Naive thymus-derived CD4-positive, alpha-beta T cell (primary cell): ENCODE results near the gene HNRNPM. TPM values are rescaled to one million over a fixed set of nuclear protein-coding genes. Genes with fewer than 3 reads are reported as not detected.

ENCODE experiments used
- ATAC-seq: fragments of 150-1000 bp; cut with Tn5 transposase; 2 replicates; pipeline ENCODE4 v1.10.0; 2021; ENCODE audit warnings: mild to moderate bottlenecking, moderate library complexity
- CTCF ChIA-PET: fragments of 350-600 bp; sonication (Branson Sonifier 250); formaldehyde crosslinking; loops from one replicate; lab custom pipeline; 2021; ENCODE audit warnings: antibody characterized with exemption; lab: Charles Lee
- POLR2A ChIA-PET: fragments of 350-600 bp; sonication (Branson Sonifier 250); formaldehyde crosslinking; loops from one replicate; lab custom pipeline; 2021; ENCODE audit warnings: antibody characterized with exemption, inconsistent platforms; lab: Charles Lee
- DNase-seq, 9 donors: peaks; one replicate each; pipeline versions ENCODE4 v3.0.0 to v3.0.0-alpha.2; 2020 to 2022; ENCODE audit warnings: mixed read lengths in 1 of 9
- H3K27ac ChIP-seq: one replicate; pipeline ENCODE4 v1.7.0; 2013; ENCODE audit warnings: mild to moderate bottlenecking, low read depth, low read length, moderate library complexity
- H3K27me3 ChIP-seq, 2 donors: one replicate each; pipeline ENCODE4 v1.7.0; 2013; ENCODE audit warnings: low read length in 2 of 2, mild to moderate bottlenecking in 2 of 2, moderate library complexity in 2 of 2; ENCODE audit not compliant: control insufficient read depth in 2 of 2, insufficient read depth in 2 of 2
- H3K36me3 ChIP-seq, 3 experiments: 1 replicate in 2 of 3; 2 replicates in 1 of 3; pipeline ENCODE4 v1.7.0; 2013; ENCODE audit warnings: low read length in 3 of 3, mild to moderate bottlenecking in 3 of 3, moderate library complexity in 1 of 3; ENCODE audit not compliant: insufficient read depth in 3 of 3, control insufficient read depth in 2 of 3
- H3K4me1 ChIP-seq, 2 donors: one replicate each; pipeline ENCODE4 v1.7.0; 2013; ENCODE audit warnings: low read length in 2 of 2, mild to moderate bottlenecking in 2 of 2, moderate library complexity in 1 of 2; ENCODE audit not compliant: control insufficient read depth in 2 of 2, insufficient read depth in 2 of 2
- H3K4me3 ChIP-seq: 2 replicates; pipeline ENCODE4 v1.7.0; 2013; ENCODE audit warnings: mild to moderate bottlenecking, low read length
- H3K9me3 ChIP-seq, 3 experiments: 1 replicate in 2 of 3; 2 replicates in 1 of 3; pipeline ENCODE4 v1.7.0; 2013; ENCODE audit warnings: low read length in 3 of 3; ENCODE audit not compliant: control insufficient read depth in 2 of 3
- H3K27ac Mint-ChIP-seq, 9 donors: one replicate each; pipeline ENCODE4 v1.8.0; 2020 to 2022; ENCODE audit warnings: mixed read lengths in 9 of 9, mild to moderate bottlenecking in 8 of 9, moderate library complexity in 5 of 9, inconsistent platforms in 2 of 9
- H3K27me3 Mint-ChIP-seq, 5 donors: one replicate each; pipeline ENCODE4 v1.8.0; 2021 to 2022; ENCODE audit warnings: mixed read lengths in 5 of 5, mild to moderate bottlenecking in 1 of 5
- H3K36me3 Mint-ChIP-seq, 5 donors: one replicate each; pipeline ENCODE4 v1.8.0; 2020 to 2022; ENCODE audit warnings: mixed read lengths in 5 of 5, mild to moderate bottlenecking in 3 of 5, inconsistent platforms in 1 of 5
- H3K4me1 Mint-ChIP-seq, 7 donors: one replicate each; pipeline ENCODE4 v1.8.0; 2020 to 2022; ENCODE audit warnings: mixed read lengths in 7 of 7, mild to moderate bottlenecking in 3 of 7, inconsistent platforms in 1 of 7
- H3K4me3 Mint-ChIP-seq, 10 donors: one replicate each; pipeline ENCODE4 v1.8.0; 2020 to 2022; ENCODE audit warnings: mild to moderate bottlenecking in 10 of 10, mixed read lengths in 10 of 10, moderate library complexity in 6 of 10, inconsistent platforms in 2 of 10
- H3K9me3 Mint-ChIP-seq, 11 donors: one replicate each; pipeline ENCODE4 v1.8.0; 2020 to 2022; ENCODE audit warnings: mixed read lengths in 11 of 11, mild to moderate bottlenecking in 4 of 11, inconsistent platforms in 1 of 11, moderate library complexity in 1 of 11
- intact Hi-C, 2 donors: fragments of 100-400 bp; cut with micrococcal nuclease; formaldehyde crosslinking; loops; one replicate each; pipeline ENCODE4 v1.15.1; 2023
- polyA plus RNA-seq, 2 donors: library from polyadenylated mRNA; unstranded; fragments of 300-500 nt; fragmentation: Illumina TruSeq; gene quantifications; one replicate each; pipeline ENCODE4 v1.2.3, GENCODE V29; 2021
- total RNA-seq, 6 experiments: library from RNA in 5 of 6; stranded (reverse) in 5 of 6; gene quantifications; 1 replicate in 5 of 6; 2 replicates in 1 of 6; pipeline ENCODE4 v1.2.3 and lab custom pipeline; 2021 to 2026

The HNRNPM gene
- total and polyA plus RNA-seq, 7 experiments from 2014 or later = 175 to 378 (median 272) TPM

DNA sequence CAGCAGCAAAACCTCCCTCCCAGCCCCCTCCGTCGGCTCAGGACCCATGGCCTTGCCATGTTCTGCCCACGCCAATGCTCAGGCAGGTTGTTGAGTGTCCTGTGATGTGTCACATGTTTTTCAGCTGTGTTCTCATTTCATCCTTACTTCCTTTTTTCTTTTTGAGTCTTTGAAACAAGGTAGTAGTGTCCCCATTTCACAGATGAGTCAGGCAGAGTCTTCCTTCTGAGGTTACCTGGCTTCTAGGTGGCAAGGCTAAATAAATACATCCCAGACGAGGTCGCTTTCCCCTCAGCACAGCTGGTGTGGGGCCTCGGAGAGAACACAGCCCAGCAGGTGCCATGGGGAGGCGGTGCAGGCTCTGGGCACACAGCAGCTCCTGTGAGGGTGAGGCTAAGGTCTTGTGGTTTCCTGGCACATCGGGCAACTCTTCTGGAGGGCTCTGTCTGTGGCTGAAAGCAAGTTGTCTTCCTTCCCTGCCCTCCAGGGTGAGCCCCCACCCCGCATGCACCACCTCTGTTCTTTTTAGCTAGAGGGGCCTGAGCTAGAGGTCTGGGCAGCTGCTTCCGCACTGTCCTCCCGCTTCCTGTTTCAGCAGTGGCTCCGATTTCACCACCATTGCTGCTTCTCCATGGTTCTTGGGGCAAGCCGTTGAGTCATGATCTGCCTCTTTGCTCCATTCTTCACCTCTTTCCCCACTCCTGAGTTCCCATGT lies 42.5 kb downstream of the HNRNPM start:
- Mint-ChIP-seq H3K9me3 (peaks cover 0 to 2% (median 0%) of the 10 kb centered on the region in 11 donors), H3K36me3 (peaks cover 9 to 46% (median 19%) of the 10 kb centered on the region in 5 donors), H3K27me3 (no peaks in the 10 kb centered on the region), H3K4me3 (peak overlapping the region; percentile 33 to 85 (median 68)), H3K4me1 (peaks cover 29 to 47% (median 34%) of the 10 kb centered on the region in 7 donors), H3K27ac (peak overlapping the region; percentile 82 to 95 (median 90))
- H3K27ac ChIP-seq = peak overlapping the region; percentile 48
- H3K9me3 ChIP-seq = no peaks in the 10 kb centered on the region
- DNase-seq (peak; percentile 38 to 73 (median 59)), ATAC-seq (peak; percentile 79)
- ChIA-PET POLR2A (interaction anchor here (0.7 to 3.1 kb wide), 17 partner anchors 8 to 105 kb away, joined by 3 to 32 read pairs (median 4); partner anchors contain the start of genes HNRNPM, MYO1F and ZNF414), CTCF (interaction anchor here (0.6 to 3.2 kb wide), 19 partner anchors 8 to 134 kb away, joined by 3 to 84 read pairs (median 5); partner anchors contain the start of genes MARCHF2 and ZNF414)
- intact Hi-C loops = loop anchor here (1.0 to 10.0 kb wide), 7 partner anchors 18 to 155 kb away; no protein-coding TSS in a partner anchor
- H3K36me3 ChIP-seq = peaks cover 15 to 67% (median 22%) of the 10 kb centered on the region in 3 experiments
- no peak overlapping the region for H3K4me3 ChIP-seq
- H3K4me1 ChIP-seq = peaks cover 15 to 26% of the 10 kb centered on the region in 2 donors
- H3K27me3 ChIP-seq = no peaks in the 10 kb centered on the region

- H3K27me3 Mint-ChIP-seq = no peaks in the 10 kb centered on the region
- H3K4me3 Mint-ChIP-seq = peak overlapping the region in 4 of 10 donors; percentile 28 to 72 (median 66)
- Histone ChIP-seq H3K27ac (peak overlapping the region; percentile 48), H3K9me3 (no peaks in the 10 kb centered on the region), H3K4me3 (no peak overlapping the region), H3K27me3 (no peaks in the 10 kb centered on the region), H3K36me3 (peaks cover 15 to 57% (median 19%) of the 10 kb centered on the region in 3 experiments), H3K4me1 (peaks cover 15 to 26% of the 10 kb centered on the region in 2 donors)
- peaks cover 22 to 38% (median 34%) of the 10 kb centered on the region in 7 donors for H3K4me1 Mint-ChIP-seq
- H3K9me3 Mint-ChIP-seq = peaks cover 0 to 2% (median 0%) of the 10 kb centered on the region in 11 donors
- H3K27ac Mint-ChIP-seq = peak overlapping the region; percentile 59 to 94 (median 89)
- DNase-seq (no peak), ATAC-seq (no peak)
- POLR2A ChIA-PET = interaction anchor here (0.7 to 3.1 kb wide), 9 partner anchors 9 to 91 kb away, joined by 3 to 32 read pairs (median 8); partner anchors contain the start of genes HNRNPM, MYO1F and ZNF414
- CTCF ChIA-PET = interaction anchor here (1.3 to 3.2 kb wide), 6 partner anchors 15 to 95 kb away, joined by 4 to 84 read pairs (median 5); partner anchors contain the start of genes PRAM1 and ZNF414
- peaks cover 7 to 40% (median 17%) of the 10 kb centered on the region in 5 donors for H3K36me3 Mint-ChIP-seq
- intact Hi-C loops = loop anchor here in 1 of 2 donors (10.0 kb wide), 1 partner anchor 134 kb away; no protein-coding TSS in a partner anchor
Observed at GRCh38 chr19:8488365-8488764, 43.6 kb downstream of the HNRNPM start.

GRCh38 chr19:8489561-8490394 lies 45.0 kb downstream of the HNRNPM start:
- no peak for ATAC-seq
- no peak for DNase-seq
- intact Hi-C loops = loop anchor here in 1 of 2 donors (10.0 kb wide), 1 partner anchor 135 kb away; no protein-coding TSS in a partner anchor
- Histone ChIP-seq H3K36me3 (peaks cover 15 to 43% (median 19%) of the 10 kb centered on the region in 3 experiments), H3K27ac (no peak overlapping the region), H3K9me3 (no peaks in the 10 kb centered on the region), H3K4me3 (no peak overlapping the region), H3K27me3 (no peaks in the 10 kb centered on the region), H3K4me1 (peaks cover 15 to 34% of the 10 kb centered on the region in 2 donors)
- H3K9me3 Mint-ChIP-seq = no peaks in the 10 kb centered on the region
- H3K4me1 Mint-ChIP-seq = peaks cover 22 to 47% (median 38%) of the 10 kb centered on the region in 7 donors
- H3K27ac Mint-ChIP-seq = peak overlapping the region in 3 of 9 donors; percentile 54 to 79 (median 59)
- no peaks in the 10 kb centered on the region for H3K27me3 Mint-ChIP-seq
- peak overlapping the region in 1 of 10 donors; percentile 39 for H3K4me3 Mint-ChIP-seq
- peaks cover 7 to 30% (median 17%) of the 10 kb centered on the region in 5 donors for H3K36me3 Mint-ChIP-seq
- ChIA-PET POLR2A (interaction anchor here (0.5 to 2.9 kb wide), 2 partner anchors 24 to 26 kb away, joined by 4 to 32 read pairs; partner anchors contain the start of gene ZNF414), CTCF (interaction anchor here (0.7 kb wide), 1 partner anchor 24 kb away, joined by 3 read pairs; the partner anchor contains the start of gene ZNF414)

DNA sequence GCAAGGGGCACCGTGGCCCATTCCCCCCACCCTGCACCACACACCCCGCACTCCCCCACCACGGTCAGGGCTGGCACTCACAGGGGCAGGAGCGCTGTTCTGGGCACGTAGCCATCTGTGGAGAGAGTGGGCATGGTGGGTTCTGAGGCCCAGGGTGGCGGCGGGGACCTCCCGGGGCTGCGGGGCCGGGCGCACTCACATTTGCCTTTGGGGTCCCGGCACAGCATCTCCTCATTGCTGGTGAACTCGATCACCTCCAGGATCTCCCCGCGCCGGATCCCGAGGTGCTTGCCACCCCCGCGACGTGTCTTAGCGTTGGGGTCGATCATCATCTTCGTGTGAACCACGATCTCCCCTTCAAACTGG lies 45.6 kb downstream of the HNRNPM start:
- H3K9me3 ChIP-seq = no peaks in the 10 kb centered on the region
- ChIA-PET POLR2A (interaction anchor here (0.5 kb wide), 1 partner anchor 26 kb away, joined by 4 read pairs; no protein-coding TSS in a partner anchor), CTCF (no interaction called here)
- no peaks in the 10 kb centered on the region for H3K9me3 Mint-ChIP-seq
- peaks cover 25 to 52% (median 37%) of the 10 kb centered on the region in 7 donors for H3K4me1 Mint-ChIP-seq
- peaks cover 15 to 37% of the 10 kb centered on the region in 2 donors for H3K4me1 ChIP-seq
- DNase-seq (no peak), ATAC-seq (no peak)
- H3K27me3 ChIP-seq = no peaks in the 10 kb centered on the region
- no peak overlapping the region for H3K4me3 ChIP-seq
- H3K27ac Mint-ChIP-seq = peak overlapping the region in 1 of 9 donors; percentile 60
- H3K27me3 Mint-ChIP-seq = no peaks in the 10 kb centered on the region
- peak overlapping the region in 1 of 10 donors; percentile 21 for H3K4me3 Mint-ChIP-seq
- H3K27ac ChIP-seq = no peak overlapping the region
- peaks cover 14 to 37% (median 17%) of the 10 kb centered on the region in 3 experiments for H3K36me3 ChIP-seq
- intact Hi-C loops = no loop called here
- H3K36me3 Mint-ChIP-seq = peaks cover 3 to 25% (median 17%) of the 10 kb centered on the region in 5 donors

GRCh38 chr19:8490873-8491272 lies 46.1 kb downstream of the HNRNPM start:
- intact Hi-C loops = no loop called here
- H3K4me1 Mint-ChIP-seq = peaks cover 28 to 56% (median 42%) of the 10 kb centered on the region in 7 donors
- Histone ChIP-seq H3K27ac (no peak overlapping the region), H3K4me1 (peaks cover 15 to 35% of the 10 kb centered on the region in 2 donors), H3K36me3 (peaks cover 10 to 32% (median 12%) of the 10 kb centered on the region in 3 experiments), H3K27me3 (no peaks in the 10 kb centered on the region), H3K9me3 (no peaks in the 10 kb centered on the region), H3K4me3 (no peak overlapping the region)
- peak overlapping the region in 1 of 10 donors; percentile 21 for H3K4me3 Mint-ChIP-seq
- ChIA-PET CTCF (interaction anchor here (0.9 kb wide), 1 partner anchor 78 kb away, joined by 3 read pairs; the partner anchor contains the start of gene MARCHF2), POLR2A (interaction anchor here (1.4 kb wide), 1 partner anchor 9 kb away, joined by 4 read pairs; no protein-coding TSS in a partner anchor)
- no peaks in the 10 kb centered on the region for H3K27me3 Mint-ChIP-seq
- no peaks in the 10 kb centered on the region for H3K9me3 Mint-ChIP-seq
- DNase-seq = no peak
- no peak for ATAC-seq
- H3K27ac Mint-ChIP-seq = peak overlapping the region in 4 of 9 donors; percentile 5 to 60 (median 10)
- peaks cover 3 to 24% (median 17%) of the 10 kb centered on the region in 5 donors for H3K36me3 Mint-ChIP-seq
